K562 (cell line): ENCODE data around the gene CDKN1C. TPM values are rescaled to one million over a fixed set of nuclear protein-coding genes. Genes with fewer than 3 reads are reported as not detected.

Experiments used
- ATAC-seq: fragments of 200-7000 bp; cut with Tn5 transposase; 3 replicates; pipeline ENCODE4 v1.9.1; 2020; ENCODE audit warnings: moderate library complexity
- BruUV-seq: library from RNA; stranded (reverse); fragments of 400-500 nt; replicated peaks from 2 replicates; lab custom pipeline; 2021; lab: Mats Ljungman, UMichigan
- CTCF ChIA-PET: fragments of 300-600 bp; formaldehyde crosslinking; extraction: SDS; loops from one replicate; lab custom pipeline; 2021; ENCODE audit warnings: low intra/inter-chr PET ratio; lab: Yijun Ruan, JAX
- POLR2A ChIA-PET: fragments of 300-600, 350-650 bp; sonication (Branson Sonifier 250); formaldehyde crosslinking; extraction: SDS; loops from one replicate; lab custom pipeline; 2021; ENCODE audit warnings: antibody characterized with exemption, inconsistent platforms; lab: Yijun Ruan, JAX
- DNase-seq, 4 experiments: peaks; one replicate each; pipeline versions ENCODE4 v3.0.0 to v3.0.0-alpha.2; 2011 to 2018; ENCODE audit warnings: low spot score in 3 of 4, mixed read lengths in 3 of 4; ENCODE audit errors: extremely low read depth in 1 of 4
- FAIRE-seq: peaks from 2 replicates; lab custom pipeline; 2011; peaks lifted over from hg19 to GRCh38; lab: Jason Lieb, UNC
- H2AFZ ChIP-seq: 2 replicates; pipeline ENCODE4 v1.6.0; 2011; ENCODE audit warnings: low read depth, low read length, control low read depth, inconsistent platforms
- H3K27ac ChIP-seq: fragments of 200-600 bp; 3 replicates; pipeline ENCODE4 v1.8.0; 2011; ENCODE audit warnings: low read depth, mild to moderate bottlenecking, control low read depth, inconsistent platforms, low read length, moderate library complexity, mixed read lengths; ENCODE audit errors: extremely low read depth
- H3K27me3 ChIP-seq, 2 experiments: fragments of 300-600 bp in 1 of 2; 2 replicates in 1 of 2; 3 replicates in 1 of 2; pipeline versions ENCODE4 v1.6.0 to v1.8.0; 2011; ENCODE audit warnings: inconsistent platforms in 2 of 2, low read length in 2 of 2, mild to moderate bottlenecking in 1 of 2, mixed read lengths in 1 of 2, moderate library complexity in 1 of 2; ENCODE audit not compliant: control insufficient read depth in 2 of 2, insufficient read depth in 2 of 2
- H3K36me3 ChIP-seq: fragments of 300-600 bp; 3 replicates; pipeline ENCODE4 v1.8.0; 2011; ENCODE audit warnings: mild to moderate bottlenecking, low read length, inconsistent platforms; ENCODE audit not compliant: control insufficient read depth, insufficient read depth
- H3K4me1 ChIP-seq, 2 experiments: fragments of 200-600 bp in 1 of 2; replicated peaks in 1 of 2; 2 replicates in 1 of 2; 3 replicates in 1 of 2; pipeline versions ENCODE4 v1.5.1 to v1.8.0; 2011; ENCODE audit warnings: inconsistent platforms in 2 of 2, low read length in 2 of 2, mild to moderate bottlenecking in 1 of 2, mixed read lengths in 1 of 2, moderate library complexity in 1 of 2; ENCODE audit not compliant: control insufficient read depth in 2 of 2, insufficient read depth in 2 of 2
- H3K4me2 ChIP-seq: 2 replicates; pipeline ENCODE4 v1.6.1; 2011; ENCODE audit warnings: low read length, control low read depth, inconsistent platforms, mixed read lengths; ENCODE audit not compliant: insufficient read depth
- H3K4me3 ChIP-seq: fragments of 200-600 bp; sonication (generic), shearing (Covaris generic); 2 replicates; pipeline ENCODE4 v1.5.1; 2016; ENCODE audit warnings: control low read depth, inconsistent platforms
- H3K79me2 ChIP-seq: fragments of 200-600 bp; 3 replicates; pipeline ENCODE4 v1.8.0; 2011; ENCODE audit warnings: low read length, inconsistent platforms; ENCODE audit not compliant: control insufficient read depth, insufficient read depth
- H3K9ac ChIP-seq, 2 experiments: 2 replicates each; pipeline versions ENCODE4 v1.6.0 to v1.6.1; 2011; ENCODE audit warnings: low read depth in 2 of 2, low read length in 2 of 2, control low read depth in 1 of 2, inconsistent platforms in 1 of 2, mild to moderate bottlenecking in 1 of 2, mixed read lengths in 1 of 2; ENCODE audit not compliant: insufficient read depth in 1 of 2
- H3K9me1 ChIP-seq: one replicate; pipeline ENCODE4 v1.6.0; 2011; ENCODE audit warnings: inconsistent platforms, mild to moderate bottlenecking, low read length, moderate library complexity; ENCODE audit not compliant: control insufficient read depth, insufficient read depth
- H3K9me3 ChIP-seq: replicated peaks from 2 replicates; pipeline ENCODE4 v1.5.1; 2011; ENCODE audit warnings: low read depth, low read length, inconsistent platforms; ENCODE audit not compliant: control insufficient read depth, insufficient read depth
- H4K20me1 ChIP-seq: replicated peaks from 2 replicates; pipeline ENCODE4 v1.6.1; 2011; ENCODE audit warnings: low read length, inconsistent platforms, mixed read lengths; ENCODE audit not compliant: control insufficient read depth, insufficient read depth
- CBX5 ChIP-seq: IDR thresholded peaks from 2 replicates; pipeline ENCODE4 v1.6.1; 2014; ENCODE audit warnings: low read depth, borderline replicate concordance
- FIP1L1 ChIP-seq: fragments of 200-400 bp; formaldehyde crosslinking; IDR thresholded peaks from 2 replicates; pipeline ENCODE4 v1.6.1; 2018; ENCODE audit warnings: mild to moderate bottlenecking, low read depth, low read length; ENCODE audit not compliant: poor library complexity, severe bottlenecking
- KAT7 ChIP-seq: sonication (generic); formaldehyde crosslinking; IDR thresholded peaks from 2 replicates; pipeline ENCODE4 v1.8.0; 2022; ENCODE audit warnings: missing genetic modification reagents, mild to moderate bottlenecking, borderline replicate concordance
- KLF10 ChIP-seq: fragments of 250-450 bp; sonication (Bioruptor Pico); IDR thresholded peaks from 2 replicates; pipeline ENCODE4 v1.6.1; 2021; ENCODE audit warnings: matching md5 sums
- MBD1 ChIP-seq: fragments of 250-450 bp; sonication (Bioruptor Pico); IDR thresholded peaks from 2 replicates; pipeline ENCODE4 v1.8.0; 2022; ENCODE audit warnings: inconsistent platforms
- MLLT1 ChIP-seq, 2 experiments: fragments of 450-650 bp; IDR thresholded peaks; 2 replicates each; pipeline ENCODE4 v1.6.1; 2016
- SIRT6 ChIP-seq: IDR thresholded peaks from one replicate; pipeline ENCODE4 v1.6.1; 2012; ENCODE audit warnings: low read depth, mild to moderate bottlenecking, control low read depth, inconsistent platforms, low read length, moderate library complexity
- SP1 ChIP-seq: sonication (generic); formaldehyde crosslinking; IDR thresholded peaks from 2 replicates; pipeline ENCODE4 v1.8.1; 2022; ENCODE audit warnings: mild to moderate bottlenecking, missing genetic modification reagents
- TRIM28 ChIP-seq: fragments of 450-650 bp; IDR thresholded peaks from 2 replicates; pipeline ENCODE4 v1.6.1; 2017
- ZNF408 ChIP-seq: fragments of 250-450 bp; sonication (Bioruptor Pico); IDR thresholded peaks from 2 replicates; pipeline ENCODE4 v1.4.0; 2020; ENCODE audit warnings: low read depth, mild to moderate bottlenecking, moderate library complexity
- ZNF507 ChIP-seq: conservative IDR thresholded peaks from 2 replicates; pipeline ENCODE4 v1.6.1; 2017; ENCODE audit warnings: missing genetic modification characterization, missing compliant biosample characterization
- ZNF589 ChIP-seq: fragments of 200-800 bp; sonication (Bioruptor generic); IDR thresholded peaks from 2 replicates; pipeline ENCODE4 v1.6.1; 2016; ENCODE audit warnings: low read depth, missing genetic modification characterization, missing compliant biosample characterization
- WGBS: fragments of 100-300 bp; shearing (Covaris generic); methylation state at CpG from one replicate; pipeline ENCODE4 v1.1.6; 2016; ENCODE audit warnings: low coverage, mixed read lengths; ENCODE audit not compliant: insufficient coverage; ENCODE audit errors: missing lambda C conversion rate; 5-methylcytosine and 5-hydroxymethylcytosine counted together
- in situ Hi-C: fragments of 300-500 bp; cut with MboI; formaldehyde crosslinking; loops from 4 replicates; pipeline ENCODE4 v1.15.0; 2018; ENCODE audit warnings: inconsistent platforms, mixed read lengths
- intact Hi-C: fragments of 100-400 bp; cut with micrococcal nuclease; formaldehyde crosslinking; loops from 2 replicates; pipeline ENCODE4 v1.14.2; 2022
- polyA plus RNA-seq, 8 experiments: library from polyadenylated mRNA; depleted of rRNA in 4 of 8; stranded (reverse) in 5 of 8; unstranded in 3 of 8; fragments of >200 nt; fragmentation: Nextera tagmentation in 2 of 8; fragmentation: Illumina TruSeq in 1 of 8; extraction: Ambion mirVana in 2 of 8; extraction: Trizol in 1 of 8; gene quantifications; 2 replicates each; pipeline versions ENCODE4 v1.2.1 to v1.2.3, GENCODE V29; 2011 to 2014; ENCODE audit warnings: inconsistent platforms in 1 of 8, missing spikeins in 1 of 8
- total RNA-seq, 7 experiments: library from RNA; depleted of rRNA in 6 of 7; stranded (reverse); fragments of >200 nt in 6 of 7; fragmentation: Illumina TruSeq in 2 of 7; extraction: Trizol in 2 of 7; gene quantifications; 2 replicates each; pipeline versions ENCODE4 v1.2.1 to v1.2.3, GENCODE V29; 2011 to 2021; ENCODE audit warnings: low replicate concordance in 1 of 7
- TF ChIP-seq, protein P1 (sequence below): sonication (generic); formaldehyde crosslinking; IDR thresholded peaks from 2 replicates; pipeline ENCODE4 v1.8.0; 2022; ENCODE audit warnings: mild to moderate bottlenecking, missing genetic modification reagents
- TF ChIP-seq, protein P2 (sequence below): fragments of 450-650 bp; IDR thresholded peaks from 2 replicates; pipeline ENCODE4 v1.6.1; 2016; ENCODE audit warnings: missing biosample characterization, missing genetic modification characterization
- TF ChIP-seq, protein P3 (sequence below): fragments of 250-450 bp; sonication (Bioruptor Pico); IDR thresholded peaks from 2 replicates; pipeline ENCODE4 v1.4.0; 2020; ENCODE audit warnings: mild to moderate bottlenecking, moderate library complexity, borderline replicate concordance

CDKN1C gene
- total and polyA plus RNA-seq, 9 of the 15 experiments (the other 6 are each of a cell fraction or from before 2014, with no cell fraction given): 2.8 to 21.1 (median 9.3) TPM

DNA sequence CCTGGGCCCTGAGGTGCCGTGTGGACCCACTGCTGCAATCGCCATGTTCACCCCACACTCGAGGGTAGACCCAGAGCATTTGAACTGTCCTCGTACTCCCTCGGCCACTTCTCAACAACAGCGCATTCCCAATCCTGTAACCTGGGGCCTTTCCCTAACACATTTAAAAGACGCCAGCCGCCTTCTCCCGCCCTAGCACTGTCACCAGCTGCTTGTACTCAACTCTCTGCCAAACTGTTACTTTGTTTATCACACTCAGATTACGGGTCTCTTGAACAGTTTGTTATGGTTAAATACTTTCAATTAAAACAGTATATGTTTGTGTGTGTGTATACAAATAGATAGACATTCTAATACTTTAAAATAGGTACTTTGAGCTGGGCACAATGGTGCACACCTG lies 20.7 kb downstream of the CDKN1C start (continued):
- TF ChIP-seq MLLT1 (IDR thresholded peaks at IDR 0.05) (no peak), SIRT6 (no peak), ZNF408 (no peak), MBD1 (no peak), CBX5 (no peak), TRIM28 (no peak)

- no peak overlapping the region for H2AFZ ChIP-seq
- no peak overlapping the region for H3K9ac ChIP-seq
- ATAC-seq: no peak
- intact Hi-C loops (no loop called here), in situ Hi-C loops (no loop called here)
- peaks cover 7% of the 10 kb centered on the region for H3K9me3 ChIP-seq
- ChIA-PET POLR2A (no interaction called here), CTCF (no interaction called here)
- peaks cover 10 to 39% of the 10 kb centered on the region in 2 experiments; a peak in 4 of 5 replicates for H3K4me1 ChIP-seq
- H3K9me1 ChIP-seq: no peaks in the 10 kb centered on the region
- WGBS: 42% methylated on average over 12 of the region's 13 CpGs
- no peak for FAIRE-seq
- H3K4me3 ChIP-seq: no peak overlapping the region
- no peak for DNase-seq
- no peak overlapping the region for H3K27ac ChIP-seq
- H3K27me3 ChIP-seq: peaks cover 0 to 9% of the 10 kb centered on the region in 2 experiments; a peak in 2 of 5 replicates
- H4K20me1 ChIP-seq: no peaks in the 10 kb centered on the region
- H3K36me3 ChIP-seq: no peaks in the 10 kb centered on the region
- BruUV-seq: no TSS peak
- H3K4me2 ChIP-seq: no peak overlapping the region
- no peaks in the 10 kb centered on the region for H3K79me2 ChIP-seq
- TF ChIP-seq ZNF507 (tag) (no peak), KLF10 (CRISPR knock-in tag) (no peak), FIP1L1 (no peak), SP1 (CRISPR knock-in tag) (no peak), KAT7 (CRISPR knock-in tag) (no peak), ZNF589 (no peak)
- TF ChIP-seq, protein P1, sequence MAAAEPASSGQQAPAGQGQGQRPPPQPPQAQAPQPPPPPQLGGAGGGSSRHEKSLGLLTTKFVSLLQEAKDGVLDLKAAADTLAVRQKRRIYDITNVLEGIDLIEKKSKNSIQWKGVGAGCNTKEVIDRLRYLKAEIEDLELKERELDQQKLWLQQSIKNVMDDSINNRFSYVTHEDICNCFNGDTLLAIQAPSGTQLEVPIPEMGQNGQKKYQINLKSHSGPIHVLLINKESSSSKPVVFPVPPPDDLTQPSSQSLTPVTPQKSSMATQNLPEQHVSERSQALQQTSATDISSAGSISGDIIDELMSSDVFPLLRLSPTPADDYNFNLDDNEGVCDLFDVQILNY (CRISPR knock-in tag): no peak
- TF ChIP-seq, protein P2, sequence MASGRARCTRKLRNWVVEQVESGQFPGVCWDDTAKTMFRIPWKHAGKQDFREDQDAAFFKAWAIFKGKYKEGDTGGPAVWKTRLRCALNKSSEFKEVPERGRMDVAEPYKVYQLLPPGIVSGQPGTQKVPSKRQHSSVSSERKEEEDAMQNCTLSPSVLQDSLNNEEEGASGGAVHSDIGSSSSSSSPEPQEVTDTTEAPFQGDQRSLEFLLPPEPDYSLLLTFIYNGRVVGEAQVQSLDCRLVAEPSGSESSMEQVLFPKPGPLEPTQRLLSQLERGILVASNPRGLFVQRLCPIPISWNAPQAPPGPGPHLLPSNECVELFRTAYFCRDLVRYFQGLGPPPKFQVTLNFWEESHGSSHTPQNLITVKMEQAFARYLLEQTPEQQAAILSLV (tag): no peak
- TF ChIP-seq, protein P3, sequence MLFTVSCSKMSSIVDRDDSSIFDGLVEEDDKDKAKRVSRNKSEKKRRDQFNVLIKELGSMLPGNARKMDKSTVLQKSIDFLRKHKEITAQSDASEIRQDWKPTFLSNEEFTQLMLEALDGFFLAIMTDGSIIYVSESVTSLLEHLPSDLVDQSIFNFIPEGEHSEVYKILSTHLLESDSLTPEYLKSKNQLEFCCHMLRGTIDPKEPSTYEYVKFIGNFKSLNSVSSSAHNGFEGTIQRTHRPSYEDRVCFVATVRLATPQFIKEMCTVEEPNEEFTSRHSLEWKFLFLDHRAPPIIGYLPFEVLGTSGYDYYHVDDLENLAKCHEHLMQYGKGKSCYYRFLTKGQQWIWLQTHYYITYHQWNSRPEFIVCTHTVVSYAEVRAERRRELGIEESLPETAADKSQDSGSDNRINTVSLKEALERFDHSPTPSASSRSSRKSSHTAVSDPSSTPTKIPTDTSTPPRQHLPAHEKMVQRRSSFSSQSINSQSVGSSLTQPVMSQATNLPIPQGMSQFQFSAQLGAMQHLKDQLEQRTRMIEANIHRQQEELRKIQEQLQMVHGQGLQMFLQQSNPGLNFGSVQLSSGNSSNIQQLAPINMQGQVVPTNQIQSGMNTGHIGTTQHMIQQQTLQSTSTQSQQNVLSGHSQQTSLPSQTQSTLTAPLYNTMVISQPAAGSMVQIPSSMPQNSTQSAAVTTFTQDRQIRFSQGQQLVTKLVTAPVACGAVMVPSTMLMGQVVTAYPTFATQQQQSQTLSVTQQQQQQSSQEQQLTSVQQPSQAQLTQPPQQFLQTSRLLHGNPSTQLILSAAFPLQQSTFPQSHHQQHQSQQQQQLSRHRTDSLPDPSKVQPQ: no peak
These were observed 22.3 kb downstream of the CDKN1C start for GRCh38 chr11:2863276-2863618.
